Middle frontal gyrus (tissue), 1 donor: ENCODE results near the gene HBEGF.

Experiments used
- DNase-seq: peaks from one replicate; pipeline ENCODE4 v3.0.0-alpha.2; 2015; ENCODE audit warnings: low spot score; ENCODE audit errors: extremely low spot score

The HBEGF gene

GRCh38 chr5:140346348-140347221 lies at the start of gene HBEGF:
Gene HBEGF (minus strand): TSS chr5:140346603. CDS start chr5:140346328, 275 bp downstream.
- DNase-seq: peak; percentile 65

- no peak for DNase-seq
These were observed 47.3 kb upstream of the HBEGF start for GRCh38 chr5:140393738-140394137.

GRCh38 chr5:140391732-140392131 lies 45.3 kb upstream of the HBEGF start:
- no peak for DNase-seq

- DNase-seq: no peak
These were observed 44.9 kb upstream of the HBEGF start for GRCh38 chr5:140391312-140391711.

- DNase-seq: no peak
These were observed 41.6 kb upstream of the HBEGF start for GRCh38 chr5:140388052-140388451.

- no peak for DNase-seq
These were observed 36.9 kb upstream of the HBEGF start for GRCh38 chr5:140383300-140383699.

- DNase-seq: no peak
These were observed 36.5 kb upstream of the HBEGF start for GRCh38 chr5:140382866-140383265.

GRCh38 chr5:140381972-140382371 lies 35.6 kb upstream of the HBEGF start:
- no peak for DNase-seq

GRCh38 chr5:140381351-140381750 lies 34.9 kb upstream of the HBEGF start:
- no peak for DNase-seq

- peak; percentile 38 for DNase-seq
These were observed 26.6 kb upstream of the HBEGF start for GRCh38 chr5:140372971-140373487.

GRCh38 chr5:140371356-140372151 lies 25.2 kb upstream of the HBEGF start:
- no peak for DNase-seq

GRCh38 chr5:140367256-140368013 lies 21.0 kb upstream of the HBEGF start:
- no peak for DNase-seq

GRCh38 chr5:140366589-140367255 lies 20.3 kb upstream of the HBEGF start:
- no peak for DNase-seq

- no peak for DNase-seq
These were observed 19.5 kb upstream of the HBEGF start for GRCh38 chr5:140365941-140366340.

GRCh38 chr5:140365282-140365681 lies 18.9 kb upstream of the HBEGF start:
- no peak for DNase-seq

- DNase-seq: no peak
These were observed 18.0 kb upstream of the HBEGF start for GRCh38 chr5:140364472-140364765.

GRCh38 chr5:140363631-140364471 lies 17.4 kb upstream of the HBEGF start:
- DNase-seq: no peak

- peak; percentile 12 for DNase-seq
These were observed 16.6 kb upstream of the HBEGF start for GRCh38 chr5:140362875-140363630.

- DNase-seq: no peak
These were observed 15.9 kb upstream of the HBEGF start for GRCh38 chr5:140362311-140362710.
